ENCODE measurements around the gene NFIB.

NFIB gene

DNA sequence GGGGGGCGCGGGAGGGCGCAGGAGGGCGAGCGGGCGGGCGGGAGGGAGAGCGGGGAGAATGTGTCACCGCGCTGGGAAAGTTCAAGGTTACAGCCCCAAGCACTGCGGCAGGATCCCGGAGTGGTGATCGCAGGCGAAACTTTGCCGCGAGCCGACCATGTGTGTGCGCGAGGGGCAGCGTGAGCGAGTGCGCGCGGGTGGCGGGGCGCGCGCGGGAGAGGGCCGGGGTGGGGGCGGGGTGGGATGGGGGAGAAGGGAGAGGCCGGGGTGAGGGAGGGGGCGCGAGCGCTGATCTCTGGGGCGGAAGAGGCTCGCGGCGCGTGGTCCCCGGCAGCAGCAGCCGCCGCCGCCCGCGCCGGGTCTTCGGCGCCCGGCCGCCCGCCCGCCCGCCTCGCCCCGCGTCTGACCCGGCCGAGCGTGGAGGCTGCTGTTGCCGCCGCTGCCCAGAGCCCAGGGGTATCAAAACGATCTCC, at the start of gene NFIB:
NFIB (minus strand) TSS at position 191 of the 473 bp plus-strand sequence. CDS start 630 bp downstream, outside the sequence.
- no peak for DNase-seq

DNA sequence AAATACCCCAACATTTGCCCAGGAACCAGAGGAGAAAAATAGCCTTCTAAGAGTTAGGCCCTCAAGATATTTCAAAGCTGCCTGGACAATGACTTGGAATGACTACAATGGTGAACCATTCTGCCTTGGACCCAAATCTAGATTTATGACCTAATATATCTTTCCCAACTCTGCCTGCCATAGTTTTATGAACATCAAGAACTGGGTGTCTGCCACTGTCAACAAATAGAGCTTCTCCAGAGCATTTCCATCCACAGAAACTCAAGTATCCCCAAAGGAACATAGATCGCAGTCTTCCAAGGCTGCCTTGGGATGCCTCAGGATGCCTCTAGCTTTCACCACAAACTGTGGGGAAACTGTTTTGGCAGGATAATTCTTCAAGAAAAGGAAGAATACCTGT, 48.2 kb upstream of the NFIB start:
- DNase-seq, result no peak

DNA sequence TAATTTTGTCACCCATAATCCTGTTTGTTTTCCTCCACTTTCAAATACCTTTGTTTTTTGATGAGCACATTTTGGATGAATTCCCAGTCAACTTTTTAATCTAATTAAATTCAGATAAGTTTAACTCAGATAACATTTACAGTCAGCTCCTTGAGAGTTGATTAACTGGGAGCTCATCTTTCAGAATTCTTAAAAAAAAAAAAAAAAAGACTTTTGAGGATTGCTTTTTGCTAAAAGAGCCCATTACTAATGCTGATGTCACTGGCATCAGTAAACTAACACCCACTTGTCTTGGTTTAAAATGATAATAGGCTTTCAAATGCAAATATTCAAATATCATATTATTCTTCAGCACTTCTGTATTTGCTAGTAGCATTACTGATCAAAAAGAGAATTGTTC, 47.1 kb upstream of the NFIB start:
- no peak for DNase-seq

DNA sequence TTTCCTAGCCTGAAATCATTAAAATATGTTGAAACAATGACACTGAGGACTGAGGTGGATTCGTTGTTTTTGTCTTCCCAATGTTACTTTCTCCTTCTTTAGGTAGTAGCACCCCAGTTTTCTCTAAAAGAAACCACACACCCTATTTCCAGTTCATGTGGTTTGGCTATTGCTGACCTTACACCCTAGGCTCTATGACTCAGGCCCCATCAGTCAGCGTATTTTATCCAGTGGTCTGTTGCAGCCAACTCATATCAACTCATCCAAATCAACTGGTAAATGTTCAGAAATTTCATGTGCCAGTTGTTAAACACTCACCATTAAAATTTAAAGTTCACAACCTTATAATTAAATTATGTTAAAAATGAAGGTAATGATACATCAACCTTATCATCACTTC, 44.6 kb upstream of the NFIB start:
- DNase-seq, result no peak

DNA sequence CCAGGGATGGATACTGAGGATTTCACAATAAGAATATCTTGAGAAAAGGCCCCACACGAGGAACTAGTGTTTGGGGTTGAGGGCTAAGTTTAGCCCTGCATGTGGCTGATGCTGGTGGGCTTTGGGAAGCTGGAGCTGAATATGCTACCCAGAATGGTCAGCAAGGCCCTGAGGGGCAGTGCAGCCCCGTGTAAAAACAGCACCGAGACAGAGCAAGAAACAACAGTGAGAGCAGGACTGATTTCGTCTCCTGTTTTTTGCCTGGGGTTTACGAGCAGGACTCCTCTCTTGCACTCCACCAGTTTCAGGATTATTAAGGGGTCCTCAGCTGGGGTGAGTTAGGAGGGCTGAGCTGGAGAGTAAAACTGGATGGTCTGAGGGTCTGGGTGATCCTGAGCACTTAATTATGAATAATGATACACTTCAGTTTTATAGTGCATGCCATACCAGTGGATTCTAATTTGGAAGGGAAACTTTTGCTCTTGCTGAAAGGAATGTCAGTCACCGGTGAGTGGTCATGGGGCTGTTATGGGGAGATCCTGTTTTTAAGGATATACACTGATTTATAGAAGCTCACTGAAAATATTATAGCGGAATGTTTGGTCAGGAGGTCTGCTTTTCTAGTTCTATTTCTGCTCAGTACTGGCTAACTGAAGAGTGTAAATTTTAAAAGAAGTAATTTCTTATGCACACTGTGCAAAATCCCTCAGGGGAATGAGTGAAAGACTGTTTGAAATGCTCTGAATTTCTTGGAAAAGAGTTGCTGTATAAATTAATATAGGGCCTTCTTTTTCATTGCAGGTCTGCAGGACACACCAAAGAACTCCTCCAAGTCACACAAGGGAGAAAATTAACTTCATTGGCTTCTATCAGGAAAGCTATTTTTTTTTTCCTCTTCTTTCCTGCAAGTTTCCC, 42.7 kb upstream of the NFIB start:
- DNase-seq, result no peak

DNA sequence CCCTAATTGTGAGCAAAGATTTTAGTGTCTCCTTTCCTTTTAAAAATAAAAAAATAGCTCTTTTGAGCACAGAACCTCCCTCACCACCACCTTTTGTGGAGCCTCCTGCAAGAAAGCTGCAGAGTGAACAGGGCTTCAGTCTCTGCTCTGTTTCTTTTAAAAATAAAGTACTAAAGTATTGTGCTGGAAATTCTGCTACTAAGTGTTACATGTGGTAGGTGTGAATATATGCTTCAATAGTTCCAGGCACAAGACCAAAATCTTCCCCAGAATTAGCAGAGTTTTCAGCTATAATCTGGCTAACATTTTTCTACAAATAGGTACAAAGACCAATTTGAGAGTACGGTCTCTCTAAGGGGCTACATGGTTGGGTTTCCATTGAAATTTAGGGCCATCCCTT, 40.3 kb upstream of the NFIB start:
- DNase-seq, result no peak

DNA sequence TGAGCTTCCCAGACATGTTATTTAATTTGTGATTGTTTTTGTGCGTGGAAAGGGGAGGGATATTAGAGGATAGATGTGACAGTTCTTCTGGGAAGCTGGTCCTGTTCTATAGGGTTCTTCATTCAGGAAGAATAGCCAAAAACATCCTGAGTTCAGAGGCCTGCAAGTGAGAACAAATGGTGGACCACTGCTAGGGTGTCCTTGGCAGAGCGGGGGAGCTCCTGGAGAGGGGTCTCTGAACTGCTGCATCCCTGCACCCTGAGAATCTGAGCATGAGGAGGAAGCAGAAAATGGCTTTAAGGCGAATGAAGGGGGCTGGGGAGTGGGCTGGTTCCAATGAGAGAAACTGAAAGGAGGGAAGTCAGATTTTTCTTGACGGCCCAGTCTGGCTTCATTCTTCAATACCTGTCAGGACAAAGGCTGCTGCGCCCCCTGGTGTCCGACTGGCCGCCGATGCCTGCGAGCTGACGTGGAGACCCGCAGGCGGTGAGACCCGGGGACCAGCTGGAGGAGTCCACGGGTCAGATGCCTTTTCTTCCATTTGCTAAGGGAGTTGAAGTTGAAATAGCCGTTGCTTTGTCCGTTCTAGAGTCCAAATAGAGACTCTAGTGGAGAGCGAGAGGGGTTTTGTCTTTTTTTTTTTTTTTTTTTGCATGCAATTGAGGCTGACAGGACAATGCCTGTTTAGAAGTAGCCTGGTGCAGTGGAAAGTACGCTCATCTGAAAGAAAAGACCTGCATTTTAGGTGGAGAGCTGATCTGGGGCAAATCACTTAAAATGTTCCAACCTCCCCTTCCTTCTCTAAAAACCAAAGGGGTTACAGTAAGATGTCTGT, 39.5 kb upstream of the NFIB start:
- DNase-seq, result peak; percentile 68

DNA sequence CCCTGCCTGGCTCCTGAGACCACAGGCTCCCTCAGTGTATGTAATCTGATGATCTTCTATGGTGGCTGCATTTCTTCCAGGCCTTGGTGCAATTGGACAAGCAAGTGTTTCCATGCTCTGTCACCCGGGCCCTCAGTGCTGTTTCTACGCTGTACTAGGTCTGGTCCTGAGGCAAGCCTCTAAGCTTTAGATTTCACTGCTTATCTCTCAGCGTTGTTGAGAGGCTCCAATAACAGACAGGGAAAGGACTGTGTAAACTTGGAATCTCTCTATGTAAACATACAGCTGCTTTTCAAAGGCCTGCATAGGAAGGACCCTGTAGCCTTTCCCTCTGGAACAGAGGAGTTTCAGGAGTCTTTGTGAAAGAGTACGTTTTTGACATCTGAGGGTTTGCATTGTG, 38.6 kb upstream of the NFIB start:
- no peak for DNase-seq

DNA sequence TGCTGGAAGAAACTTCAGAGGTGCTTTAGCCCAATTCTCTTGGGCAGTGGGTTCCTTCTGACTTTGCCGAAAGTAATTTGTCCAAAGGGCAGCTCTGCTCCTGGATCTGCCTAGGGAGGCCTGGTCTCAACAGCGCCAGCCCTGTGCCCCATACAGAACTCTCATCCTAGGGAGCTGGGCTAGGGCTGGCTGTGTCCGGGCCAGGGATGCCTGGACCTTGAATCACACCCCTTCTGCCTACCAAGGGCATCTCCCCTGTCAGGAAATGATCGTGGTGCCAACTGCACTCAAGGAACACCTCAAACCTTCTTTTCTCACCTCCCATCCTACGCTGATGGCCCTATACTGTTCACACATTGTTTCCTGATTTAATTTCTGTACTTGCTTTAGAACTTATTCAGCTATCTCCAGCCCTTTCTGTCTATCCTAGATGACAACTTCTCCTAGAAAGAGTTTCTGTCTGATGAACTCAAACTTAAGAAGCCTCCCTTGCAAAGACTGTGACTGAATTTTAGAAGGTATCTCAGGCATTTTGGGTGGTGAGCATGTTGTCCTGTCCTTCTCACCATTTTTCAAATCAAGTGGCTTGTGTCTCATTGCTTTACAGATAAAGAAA, 37.4 kb upstream of the NFIB start:
- no peak for DNase-seq

DNA sequence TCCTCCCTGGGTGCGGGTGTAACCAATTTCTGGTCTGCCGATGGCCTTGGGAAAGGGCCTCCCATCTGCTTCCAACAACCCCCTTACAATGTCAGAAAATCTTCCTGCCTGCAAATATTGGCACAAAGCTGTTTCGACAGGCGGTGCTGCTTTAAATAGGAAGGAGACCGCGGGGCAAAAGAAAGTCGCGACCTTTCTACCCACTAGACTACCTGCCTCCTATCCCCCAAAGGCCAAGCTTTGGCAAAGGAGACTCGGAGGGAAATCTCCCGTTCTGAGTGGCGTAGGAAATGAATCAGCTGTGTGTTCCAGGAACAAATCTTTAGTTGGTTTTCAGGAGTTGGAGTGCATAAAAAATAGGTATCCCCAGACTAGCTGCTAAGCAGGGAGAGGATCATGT, 36.8 kb upstream of the NFIB start:
- no peak for DNase-seq

DNA sequence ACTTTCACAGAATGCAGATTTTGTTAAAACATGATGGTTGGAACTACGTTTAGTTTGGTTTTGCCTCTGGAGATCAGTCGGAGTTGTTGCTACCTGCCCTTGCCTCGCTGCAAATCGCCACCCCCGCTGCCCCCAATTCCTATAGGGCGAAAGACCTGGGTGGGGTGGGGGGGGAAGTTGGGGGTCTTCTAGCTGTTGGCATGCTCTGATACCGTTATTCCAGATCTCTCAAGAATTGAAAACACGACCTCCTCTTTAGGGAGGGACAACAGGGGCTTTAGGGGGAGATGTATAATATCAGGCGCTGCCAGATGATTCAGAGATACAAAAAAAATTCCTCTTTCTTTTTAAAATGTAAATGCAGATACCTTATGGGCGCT, 36.4 kb upstream of the NFIB start:
- DNase-seq, result no peak

DNA sequence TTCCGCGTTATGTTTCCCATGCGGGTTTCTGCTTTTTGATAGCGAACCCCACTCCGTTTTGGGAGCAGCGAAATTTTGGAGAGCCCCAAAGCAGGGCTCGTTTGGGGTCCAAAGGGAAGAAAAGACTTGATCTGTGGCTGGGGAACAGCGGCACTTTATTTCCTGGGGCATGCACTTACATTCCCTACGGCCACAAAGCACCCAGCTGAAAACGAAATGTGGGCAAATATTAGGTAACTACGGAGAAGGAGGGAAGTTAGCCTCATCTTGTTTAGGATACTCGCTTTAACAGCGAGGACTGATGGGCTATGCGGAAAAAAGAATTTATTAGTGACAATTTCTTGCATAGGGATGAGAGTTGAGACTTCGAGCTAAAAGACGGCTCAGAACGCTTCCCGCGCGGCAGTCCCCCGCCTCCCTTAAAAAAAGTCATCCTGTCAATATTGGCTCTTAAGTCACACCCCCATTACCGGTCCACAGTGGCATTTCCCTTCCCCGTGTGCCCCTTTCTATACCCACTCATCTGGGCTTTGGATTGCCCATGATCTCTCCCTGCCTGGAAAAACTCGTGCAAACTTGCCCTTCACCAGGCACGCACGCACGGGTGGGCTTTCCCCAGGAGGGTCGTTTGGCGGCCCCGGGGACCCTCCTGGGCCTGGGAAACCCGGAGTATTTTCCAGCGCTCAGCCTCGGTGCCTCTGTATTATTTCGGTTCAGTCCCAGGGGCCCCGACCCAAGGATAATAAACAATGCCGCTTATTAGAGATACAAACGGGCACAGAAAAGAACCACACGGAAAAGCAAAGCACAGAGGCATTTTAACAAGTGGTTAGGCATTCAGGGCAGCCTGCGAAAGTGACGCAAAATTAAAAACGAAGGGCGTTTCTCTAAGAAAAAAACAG, 35.8 kb upstream of the NFIB start:
- DNase-seq, result no peak

DNA sequence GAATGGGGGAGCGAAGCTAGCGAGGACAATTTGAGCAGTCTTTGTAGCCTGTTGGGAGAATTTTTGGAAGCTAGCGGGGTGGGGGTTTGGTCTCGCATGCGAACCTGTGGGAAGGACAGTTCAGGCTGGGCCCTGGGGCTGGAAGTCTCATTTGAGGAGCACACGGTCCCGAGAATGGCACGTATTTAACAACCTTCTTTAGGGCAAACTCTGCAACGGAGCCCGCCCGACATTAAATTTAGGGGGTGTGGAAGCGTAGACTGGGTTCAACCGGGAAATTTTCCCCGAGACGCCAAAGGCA, 35.2 kb upstream of the NFIB start:
- DNase-seq, result no peak

DNA sequence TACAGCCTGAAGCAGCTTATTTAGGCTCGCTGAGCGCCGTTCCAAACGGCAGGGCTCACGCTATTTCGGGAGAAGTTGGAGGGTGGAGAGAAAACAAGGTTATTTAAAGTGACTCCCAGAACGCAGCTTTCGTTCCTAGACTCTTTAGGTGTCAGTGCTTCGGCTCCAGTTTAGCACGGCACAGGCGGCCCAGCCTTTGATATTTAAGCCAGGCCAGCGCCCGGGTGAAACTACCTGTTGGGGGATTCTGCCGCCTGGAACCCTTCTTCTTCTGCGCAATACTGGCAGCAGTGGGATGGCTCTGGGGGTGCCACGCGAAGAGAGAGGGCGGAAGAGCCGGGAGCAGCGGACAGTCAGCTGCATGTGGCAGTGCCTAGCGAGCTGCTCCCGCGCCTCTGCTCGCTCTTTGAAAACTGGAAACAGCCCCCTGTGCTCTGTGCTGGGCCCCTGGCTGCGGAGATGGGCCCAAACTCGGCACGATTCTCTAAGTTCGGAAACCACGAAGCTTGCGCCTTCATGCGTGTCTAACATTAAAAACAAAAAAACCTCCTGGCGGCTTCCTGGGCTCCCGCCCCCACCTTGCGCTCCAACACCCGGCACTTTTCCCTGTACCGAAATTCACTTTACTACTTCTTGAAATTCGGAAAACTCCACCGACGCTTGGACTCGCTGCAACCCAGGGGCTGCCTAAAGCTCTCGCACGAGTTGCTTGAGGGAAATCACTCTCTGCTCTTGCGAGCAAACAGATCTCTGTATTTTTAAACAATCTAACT, 34.6 kb upstream of the NFIB start:
- no peak for DNase-seq

DNA sequence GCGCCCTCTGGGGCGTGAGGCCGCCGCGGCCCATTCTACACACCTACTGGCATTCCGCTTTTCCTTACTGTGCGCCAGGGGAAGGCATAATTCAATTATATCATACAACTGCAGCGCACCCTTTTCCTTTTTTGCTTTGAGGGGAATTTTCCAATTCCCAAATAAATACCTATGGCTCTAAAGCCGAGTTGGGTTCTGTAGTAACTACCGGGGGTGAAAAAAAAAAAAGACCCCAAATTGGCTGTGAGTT, 34.1 kb upstream of the NFIB start:
- no peak for DNase-seq

DNA sequence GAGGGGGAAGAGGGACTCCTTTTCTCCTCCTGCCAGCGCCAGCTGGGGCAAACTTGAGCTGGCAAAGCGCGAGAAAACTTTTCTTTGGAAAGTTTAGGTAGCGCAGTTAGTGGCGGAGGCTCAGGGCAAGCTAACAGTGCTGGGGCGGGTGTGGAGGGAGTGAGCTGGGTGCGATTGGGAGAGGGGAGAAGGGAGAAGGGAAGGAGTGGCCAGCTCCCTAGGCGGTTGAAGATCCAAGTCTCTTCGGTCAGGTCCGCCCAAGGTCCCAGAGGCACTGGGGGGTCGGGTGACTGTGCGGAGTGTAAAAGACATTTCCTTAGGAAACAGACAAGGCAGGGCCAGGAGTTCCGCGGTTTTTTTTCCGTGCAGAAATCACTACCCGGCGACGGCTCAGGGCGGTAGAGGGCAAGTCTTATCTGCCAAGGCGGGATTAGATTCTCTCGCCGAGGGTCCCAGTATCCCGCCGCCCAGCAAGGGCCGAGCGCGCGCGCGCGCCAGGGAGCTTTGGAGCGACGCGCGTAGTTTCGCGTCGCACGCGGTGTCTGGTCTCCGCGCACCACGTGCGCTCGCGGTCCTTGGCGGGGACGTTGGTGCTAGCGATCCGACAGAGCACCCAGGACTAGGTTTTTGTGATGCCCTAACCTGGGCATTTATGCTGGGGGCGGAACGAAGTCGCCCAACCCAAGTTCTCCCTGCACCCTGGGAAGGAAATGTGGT, 33.6 kb upstream of the NFIB start:
- no peak for DNase-seq

DNA sequence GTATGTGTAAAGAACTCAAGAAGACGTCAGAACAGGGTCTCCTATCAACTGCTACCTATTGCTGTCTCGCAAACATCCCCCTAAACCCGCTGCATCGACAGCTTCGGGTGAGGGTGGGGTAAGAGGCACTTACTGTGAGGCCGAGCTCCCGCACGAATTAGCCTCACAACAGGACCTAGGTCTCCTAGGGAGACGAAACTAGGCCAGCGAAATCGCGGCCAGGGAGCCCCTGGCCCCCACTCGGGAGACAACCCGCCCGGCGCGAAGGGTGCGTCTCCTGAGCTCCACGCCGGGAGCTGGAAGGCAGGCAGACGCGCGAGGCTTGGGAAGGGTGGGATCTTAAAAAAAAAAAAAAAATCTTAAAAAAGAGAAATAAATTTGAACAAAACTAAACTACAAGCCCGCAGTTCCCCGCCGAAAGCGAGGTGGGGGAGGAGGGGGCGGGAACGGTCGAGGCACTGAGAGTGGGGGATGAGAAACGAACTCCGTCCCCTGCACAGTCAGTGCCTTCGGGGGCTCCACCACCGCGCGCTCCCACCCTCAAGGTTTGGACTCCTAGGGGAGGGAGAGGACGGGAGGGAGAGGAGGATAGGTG, 33.0 kb upstream of the NFIB start:
- DNase-seq, result no peak

DNA sequence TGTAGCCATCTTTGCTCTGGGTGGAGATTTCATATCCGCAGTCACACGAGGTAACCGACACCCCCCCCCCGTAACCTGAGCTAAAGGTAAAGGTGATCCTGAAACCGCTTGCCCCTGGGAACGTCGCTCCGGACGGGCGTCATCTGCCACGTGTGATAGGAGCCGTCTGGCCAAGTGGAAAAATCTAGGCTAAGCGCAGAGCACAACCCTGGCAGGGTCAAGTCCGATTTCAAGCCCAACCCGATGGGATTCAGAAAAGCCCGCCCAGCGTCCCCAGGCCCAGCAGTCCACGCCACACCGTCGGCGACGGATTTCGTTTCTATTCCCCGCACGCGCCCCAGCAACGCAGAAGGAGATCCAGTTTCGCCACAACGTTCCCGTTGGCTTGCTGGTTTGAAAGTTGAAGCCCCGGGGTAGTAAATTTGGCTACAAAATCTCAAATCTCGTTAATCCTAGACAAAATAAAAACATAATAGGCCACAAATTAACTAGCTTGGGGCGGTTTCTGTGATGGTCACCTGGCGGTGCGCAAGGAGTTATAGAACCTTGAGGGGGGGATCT, 32.4 kb upstream of the NFIB start:
- DNase-seq, result no peak

DNA sequence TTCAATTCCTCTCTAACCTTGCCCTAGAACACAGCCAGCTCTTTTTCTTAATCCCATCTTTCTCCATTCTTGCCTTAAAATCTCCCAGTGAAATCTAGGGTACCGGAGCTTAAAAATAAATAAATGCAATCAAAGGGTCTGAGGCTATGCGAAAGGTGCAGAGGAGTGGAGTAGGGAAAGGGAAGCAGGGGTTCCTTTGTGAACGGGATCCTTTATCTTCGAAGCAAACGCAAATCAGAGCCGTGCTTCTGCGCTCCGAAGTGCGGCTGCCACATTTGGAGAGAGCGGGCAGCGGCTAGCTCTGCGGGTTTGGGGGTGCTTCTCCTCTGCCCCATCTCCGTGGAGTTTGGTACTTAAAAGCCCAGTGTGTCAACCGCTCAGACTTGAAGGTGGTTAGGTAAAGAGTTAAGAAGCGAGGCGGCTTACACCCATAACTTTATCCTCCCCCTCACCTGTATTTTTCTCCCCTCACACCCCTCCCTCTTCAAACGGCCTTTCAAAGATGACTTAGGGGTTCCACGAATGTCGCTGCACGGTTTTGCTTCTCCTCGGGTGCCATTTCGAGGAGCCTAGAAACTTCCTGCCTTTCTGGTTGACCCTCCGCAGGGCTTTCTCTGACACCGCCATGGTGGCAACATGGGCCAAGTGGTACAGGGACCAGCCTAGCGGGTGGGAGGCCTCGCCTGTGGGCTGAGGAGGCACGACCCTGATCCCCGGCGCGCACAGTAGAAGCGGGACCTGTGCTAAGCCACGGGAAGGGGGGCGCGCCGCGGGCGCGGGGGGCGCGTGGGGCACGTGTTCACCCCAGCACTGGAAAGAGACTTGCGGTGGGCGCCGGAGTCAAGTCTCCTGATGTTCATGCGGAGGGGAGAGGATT, 31.7 kb upstream of the NFIB start:
- no peak for DNase-seq

DNA sequence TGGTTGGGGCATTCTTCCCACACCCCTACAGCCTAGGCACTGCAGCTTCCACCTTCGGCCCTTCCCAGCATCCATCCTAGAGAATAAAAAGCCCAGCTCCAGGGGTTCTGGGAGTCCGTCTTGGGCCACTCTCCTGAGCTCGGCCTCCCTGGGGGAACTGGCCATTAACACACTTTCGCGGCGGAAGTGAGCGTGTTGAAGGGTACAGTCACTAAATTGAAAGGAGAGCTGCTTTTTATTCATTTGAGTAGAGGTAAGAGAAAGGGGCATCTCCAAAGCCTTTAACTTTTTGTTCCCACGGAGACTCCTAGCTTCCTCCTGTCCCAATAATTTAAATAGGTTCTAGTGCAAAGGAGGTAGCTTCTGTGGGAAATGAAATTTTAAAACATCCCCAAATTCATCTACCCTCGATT, 31.0 kb upstream of the NFIB start:
- no peak for DNase-seq
